ENCODE results near the gene HSPA13.
A peak's percentile ranks its signal among the peaks of the same experiment; 100 is the strongest.

Gene HSPA13

DNA sequence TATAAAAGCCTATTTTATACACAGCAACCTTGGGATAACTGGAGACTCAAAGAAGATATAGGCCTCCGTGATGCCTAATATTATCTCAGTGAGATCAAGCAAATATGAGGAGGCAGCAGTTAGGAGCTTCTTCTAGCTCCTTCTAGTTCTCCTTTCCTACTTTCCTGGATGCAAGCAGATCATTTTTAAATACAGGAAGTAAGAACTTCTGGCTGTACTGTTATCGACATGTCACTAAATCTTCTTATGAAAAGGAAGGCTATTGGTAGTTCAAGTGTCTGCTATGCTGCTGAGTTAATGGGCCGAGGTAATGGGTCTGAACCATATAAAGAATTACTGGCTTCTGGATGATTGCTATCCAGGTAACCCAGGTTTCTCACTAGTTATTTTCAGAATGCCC, 15.9 kb downstream of the HSPA13 start:
- Histone ChIP-seq H3K4ac (ENCODE audit: low read depth in 1 of 2, low read length in 2 of 2) (no peak overlapping the region), H3K23ac (ENCODE audit: low read length in 2 of 2) (no peak overlapping the region)
- 94% methylated on average over 3 of the region's 3 CpGs for whole genome bisulfite sequencing

DNA sequence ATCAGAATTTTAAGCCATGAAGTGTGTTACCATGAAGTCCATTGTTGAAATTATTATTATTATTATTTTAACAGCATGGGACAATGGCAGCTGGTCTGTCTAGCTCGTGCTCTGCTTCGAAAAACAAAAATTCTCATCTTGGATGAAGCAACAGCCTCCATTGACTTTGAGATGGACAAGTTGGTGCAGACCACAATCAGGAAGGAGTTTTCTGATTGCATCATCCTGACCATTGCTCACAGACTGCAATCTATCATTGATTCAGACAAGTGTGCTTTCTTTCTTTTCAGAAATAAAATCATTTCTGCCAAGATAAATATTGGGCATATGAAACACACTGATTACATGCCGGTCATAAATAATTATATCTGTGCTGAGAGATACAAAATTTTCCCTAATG, 21.0 kb downstream of the HSPA13 start:
- Histone ChIP-seq H3K36me3 (ENCODE audit: control insufficient read depth in 1 of 2, insufficient read depth in 2 of 2, low read depth in 1 of 2, low read length in 2 of 2) (no peaks in the 10 kb centered on the region), H3K14ac (ENCODE audit: low read length in 2 of 2) (no peak overlapping the region), H3K27me3 (ENCODE audit: control insufficient read depth in 1 of 2, insufficient read depth in 1 of 2, low read length in 2 of 2) (no peaks in the 10 kb centered on the region), H3K23ac (ENCODE audit: low read length in 2 of 2) (no peak overlapping the region), H2AFZ (ENCODE audit: low read depth, low read length) (no peak overlapping the region), H2AK5ac (ENCODE audit: low read length, severe bottlenecking) (no peak overlapping the region), H3K9ac (ENCODE audit: low read length) (no peak overlapping the region), H3K4me1 (ENCODE audit: control insufficient read depth, insufficient read depth, low read depth, low read length) (no peaks in the 10 kb centered on the region), H3K27ac (ENCODE audit: low read length, poor library complexity, severe bottlenecking) (no peak overlapping the region), H2BK5ac (ENCODE audit: low read depth, low read length, poor library complexity, severe bottlenecking) (no peak overlapping the region), H3K4me2 (ENCODE audit: low read length, poor library complexity, severe bottlenecking) (no peak overlapping the region), H4K91ac (ENCODE audit: low read length) (no peak overlapping the region), H3K4me3 (ENCODE audit: insufficient read depth in 1 of 2, low read depth in 1 of 2, low read length in 2 of 2) (no peak overlapping the region), H3K79me1 (replicated peaks; ENCODE audit: low read length, poor library complexity, severe bottlenecking) (no peaks in the 10 kb centered on the region), H3K18ac (ENCODE audit: low read depth in 1 of 2, low read length in 2 of 2) (no peak overlapping the region), H2BK12ac (ENCODE audit: low read length in 2 of 2) (no peak overlapping the region), H2BK120ac (ENCODE audit: low read depth, low read length) (no peak overlapping the region), H4K8ac (ENCODE audit: low read length) (no peak overlapping the region), H3K9me3 (ENCODE audit: control insufficient read depth, low read length) (no peaks in the 10 kb centered on the region), H2BK15ac (ENCODE audit: low read depth, poor library complexity, severe bottlenecking) (no peak overlapping the region), H3K4ac (ENCODE audit: low read depth in 1 of 2, low read length in 2 of 2) (no peak overlapping the region)
- WGBS = 89% methylated on average over 2 of the region's 3 CpGs
- no peak for DNase-seq

More for the DNA sequence above, 15.9 kb downstream of the HSPA13 start:
- no peaks in the 10 kb centered on the region for H3K79me1 ChIP-seq (replicated peaks; ENCODE audit: low read length, poor library complexity, severe bottlenecking)
- no peak overlapping the region for H4K8ac ChIP-seq (ENCODE audit: low read length)
- H3K4me1 ChIP-seq (ENCODE audit: control insufficient read depth, insufficient read depth, low read depth, low read length) = no peaks in the 10 kb centered on the region
- H4K91ac ChIP-seq (ENCODE audit: low read length) = no peak overlapping the region
- no peak overlapping the region for H2AK5ac ChIP-seq (ENCODE audit: low read length, severe bottlenecking)
- DNase-seq = no peak
- H2BK5ac ChIP-seq (ENCODE audit: low read depth, low read length, poor library complexity, severe bottlenecking) = no peak overlapping the region
- no peak overlapping the region for H3K14ac ChIP-seq (ENCODE audit: low read length in 2 of 2)
- H2AFZ ChIP-seq (ENCODE audit: low read depth, low read length) = no peak overlapping the region
- H3K27me3 ChIP-seq (ENCODE audit: control insufficient read depth in 1 of 2, insufficient read depth in 1 of 2, low read length in 2 of 2) = no peaks in the 10 kb centered on the region
- no peaks in the 10 kb centered on the region for H3K9me3 ChIP-seq (ENCODE audit: control insufficient read depth, low read length)
- no peak overlapping the region for H3K18ac ChIP-seq (ENCODE audit: low read depth in 1 of 2, low read length in 2 of 2)
- H3K4me2 ChIP-seq (ENCODE audit: low read length, poor library complexity, severe bottlenecking) = no peak overlapping the region
- no peak overlapping the region for H2BK120ac ChIP-seq (ENCODE audit: low read depth, low read length)
- no peaks in the 10 kb centered on the region for H3K36me3 ChIP-seq (ENCODE audit: control insufficient read depth in 1 of 2, insufficient read depth in 2 of 2, low read depth in 1 of 2, low read length in 2 of 2)
- H2BK15ac ChIP-seq (ENCODE audit: low read depth, poor library complexity, severe bottlenecking) = no peak overlapping the region
- no peak overlapping the region for H3K4me3 ChIP-seq (ENCODE audit: insufficient read depth in 1 of 2, low read depth in 1 of 2, low read length in 2 of 2)
- no peak overlapping the region for H3K27ac ChIP-seq (ENCODE audit: low read length, poor library complexity, severe bottlenecking)
- H2BK12ac ChIP-seq (ENCODE audit: low read length in 2 of 2) = no peak overlapping the region
- H3K9ac ChIP-seq (ENCODE audit: low read length) = no peak overlapping the region

DNA sequence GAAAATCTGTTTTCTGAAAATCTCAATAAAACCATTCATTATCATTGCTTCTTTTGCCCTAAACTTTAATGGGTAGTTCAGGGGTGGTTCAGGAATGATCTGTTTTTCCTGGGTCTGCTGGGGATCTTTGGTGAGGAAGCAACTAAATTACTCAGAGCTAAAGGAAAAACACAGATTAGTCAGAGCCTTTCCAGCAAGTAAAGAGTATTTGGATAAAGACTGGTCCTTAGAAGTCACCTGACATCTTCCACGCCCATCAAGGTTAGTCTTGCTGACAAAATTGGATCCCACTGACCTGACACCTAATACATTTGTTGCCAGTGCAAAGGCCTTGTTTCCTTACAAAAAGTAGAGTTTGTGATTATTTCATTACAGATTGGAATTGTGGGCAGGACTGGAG, 24.2 kb downstream of the HSPA13 start:
- H2BK120ac ChIP-seq (ENCODE audit: low read depth, low read length) = no peak overlapping the region
- no peak overlapping the region for H2AK5ac ChIP-seq (ENCODE audit: low read length, severe bottlenecking)
- no peak overlapping the region for H3K18ac ChIP-seq (ENCODE audit: low read depth in 1 of 2, low read length in 2 of 2)
- no peak overlapping the region for H2AFZ ChIP-seq (ENCODE audit: low read depth, low read length)
- no peak overlapping the region for H3K4ac ChIP-seq (ENCODE audit: low read depth in 1 of 2, low read length in 2 of 2)
- no peaks in the 10 kb centered on the region for H3K9me3 ChIP-seq (ENCODE audit: control insufficient read depth, low read length)
- H3K4me1 ChIP-seq (ENCODE audit: control insufficient read depth, insufficient read depth, low read depth, low read length) = no peaks in the 10 kb centered on the region
- peak overlapping the region; percentile 18 for H3K9ac ChIP-seq (ENCODE audit: low read length)
- no peak overlapping the region for H2BK12ac ChIP-seq (ENCODE audit: low read length in 2 of 2)
- H2BK15ac ChIP-seq (ENCODE audit: low read depth, poor library complexity, severe bottlenecking) = no peak overlapping the region
- no peaks in the 10 kb centered on the region for H3K79me1 ChIP-seq (replicated peaks; ENCODE audit: low read length, poor library complexity, severe bottlenecking)
- H4K91ac ChIP-seq (ENCODE audit: low read length) = no peak overlapping the region
- H3K27ac ChIP-seq (ENCODE audit: low read length, poor library complexity, severe bottlenecking) = no peak overlapping the region
- H3K4me2 ChIP-seq (ENCODE audit: low read length, poor library complexity, severe bottlenecking) = no peak overlapping the region
- H3K14ac ChIP-seq (ENCODE audit: low read length in 2 of 2) = no peak overlapping the region
- DNase-seq = no peak
- no peak overlapping the region for H3K4me3 ChIP-seq (ENCODE audit: insufficient read depth in 1 of 2, low read depth in 1 of 2, low read length in 2 of 2)
- H4K8ac ChIP-seq (ENCODE audit: low read length) = no peak overlapping the region
- no peaks in the 10 kb centered on the region for H3K27me3 ChIP-seq (ENCODE audit: control insufficient read depth in 1 of 2, insufficient read depth in 1 of 2, low read length in 2 of 2)
- no peak overlapping the region for H3K23ac ChIP-seq (ENCODE audit: low read length in 2 of 2)
- 100% methylated on average over 1 of the region's 1 CpG for WGBS
- H3K36me3 ChIP-seq (ENCODE audit: control insufficient read depth in 1 of 2, insufficient read depth in 2 of 2, low read depth in 1 of 2, low read length in 2 of 2) = no peaks in the 10 kb centered on the region
- no peak overlapping the region for H2BK5ac ChIP-seq (ENCODE audit: low read depth, low read length, poor library complexity, severe bottlenecking)

DNA sequence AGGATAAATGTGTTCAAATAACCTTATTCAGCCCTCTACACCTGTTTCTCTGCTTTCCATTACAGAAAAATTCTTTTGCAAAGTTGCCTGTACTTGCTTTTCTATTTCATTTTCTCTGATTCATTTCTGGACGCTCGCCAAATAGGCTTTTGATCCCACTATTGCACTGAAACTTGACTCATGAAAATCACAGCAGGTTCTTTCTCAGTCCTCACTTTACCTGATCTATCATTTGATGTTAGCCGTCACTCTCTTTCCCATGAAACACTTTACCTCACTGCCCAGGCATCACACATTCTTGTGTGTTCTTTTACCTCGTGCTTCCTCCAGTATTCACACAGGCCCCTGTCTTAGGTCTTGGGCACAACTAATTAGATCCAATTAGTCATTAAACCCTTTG, 26.2 kb downstream of the HSPA13 start:
- Histone ChIP-seq H3K4me2 (ENCODE audit: low read length, poor library complexity, severe bottlenecking) (no peak overlapping the region), H2BK15ac (ENCODE audit: low read depth, poor library complexity, severe bottlenecking) (no peak overlapping the region), H3K18ac (ENCODE audit: low read depth in 1 of 2, low read length in 2 of 2) (no peak overlapping the region), H3K4me1 (ENCODE audit: control insufficient read depth, insufficient read depth, low read depth, low read length) (no peaks in the 10 kb centered on the region), H3K4ac (ENCODE audit: low read depth in 1 of 2, low read length in 2 of 2) (no peak overlapping the region), H4K8ac (ENCODE audit: low read length) (no peak overlapping the region), H3K36me3 (ENCODE audit: control insufficient read depth in 1 of 2, insufficient read depth in 2 of 2, low read depth in 1 of 2, low read length in 2 of 2) (no peaks in the 10 kb centered on the region), H3K79me1 (replicated peaks; ENCODE audit: low read length, poor library complexity, severe bottlenecking) (no peaks in the 10 kb centered on the region), H3K9me3 (ENCODE audit: control insufficient read depth, low read length) (no peaks in the 10 kb centered on the region), H2AK5ac (ENCODE audit: low read length, severe bottlenecking) (no peak overlapping the region), H3K23ac (ENCODE audit: low read length in 2 of 2) (no peak overlapping the region), H3K9ac (ENCODE audit: low read length) (no peak overlapping the region), H3K27me3 (ENCODE audit: control insufficient read depth in 1 of 2, insufficient read depth in 1 of 2, low read length in 2 of 2) (no peaks in the 10 kb centered on the region), H2AFZ (ENCODE audit: low read depth, low read length) (no peak overlapping the region), H3K14ac (ENCODE audit: low read length in 2 of 2) (no peak overlapping the region), H3K4me3 (ENCODE audit: insufficient read depth in 1 of 2, low read depth in 1 of 2, low read length in 2 of 2) (no peak overlapping the region), H4K91ac (ENCODE audit: low read length) (no peak overlapping the region), H2BK5ac (ENCODE audit: low read depth, low read length, poor library complexity, severe bottlenecking) (no peak overlapping the region), H3K27ac (ENCODE audit: low read length, poor library complexity, severe bottlenecking) (no peak overlapping the region), H2BK12ac (ENCODE audit: low read length in 2 of 2) (no peak overlapping the region), H2BK120ac (ENCODE audit: low read depth, low read length) (no peak overlapping the region)
- no peak for DNase-seq
- 92% methylated on average over 4 of the region's 4 CpGs for WGBS

All from mesenchymal stem cell (in vitro differentiated cells and primary cell).